Spinal cord (tissue), 10 donors: Measurements from ENCODE around the gene NTRK2. TPM values are rescaled to one million over a fixed set of nuclear protein-coding genes. Genes with fewer than 3 reads are reported as not detected.

Source experiments
- DNase-seq, 6 donors: peaks; one replicate each; pipeline versions ENCODE4 v3.0.0 to v3.0.0-alpha.2; 2013 to 2015; ENCODE audit warnings: low spot score in 6 of 6, low read depth in 4 of 6
- H3K27ac ChIP-seq: one replicate; pipeline ENCODE4 v1.5.1; 2013; ENCODE audit warnings: low read depth, low read length, control low read depth
- H3K27me3 ChIP-seq: one replicate; pipeline ENCODE4 v1.6.1; 2013; ENCODE audit warnings: low read length; ENCODE audit not compliant: control insufficient read depth, insufficient read depth
- H3K36me3 ChIP-seq: one replicate; pipeline ENCODE4 v1.6.1; 2013; ENCODE audit warnings: low read length; ENCODE audit not compliant: control insufficient read depth, insufficient read depth
- H3K4me1 ChIP-seq: one replicate; pipeline ENCODE4 v1.6.1; 2013; ENCODE audit warnings: low read length; ENCODE audit not compliant: control insufficient read depth, insufficient read depth
- H3K4me3 ChIP-seq: one replicate; pipeline ENCODE4 v1.5.1; 2013; ENCODE audit warnings: low read depth, low read length, control low read depth
- H3K9me3 ChIP-seq: one replicate; pipeline ENCODE4 v1.6.1; 2013; ENCODE audit warnings: low read length; ENCODE audit not compliant: control insufficient read depth, insufficient read depth
- WGBS: methylation state at CpG from one replicate; pipeline ENCODE4 v1.1.5; 2013; ENCODE audit warnings: missing lambda C conversion rate; ENCODE audit not compliant: insufficient coverage; 5-methylcytosine and 5-hydroxymethylcytosine counted together
- polyA plus RNA-seq, 2 donors: library from polyadenylated mRNA; unstranded; fragments of 120-200 nt; gene quantifications; one replicate each; pipeline ENCODE4 v1.2.1, GENCODE V29; 2013; ENCODE audit not compliant: insufficient read length in 2 of 2
- total RNA-seq, 2 donors: library from RNA; depleted of rRNA in 1 of 2; stranded (reverse); fragments of 120-200 nt in 1 of 2; fragments of >200 nt in 1 of 2; gene quantifications; one replicate each; pipeline versions ENCODE4 v1.2.3 to v1.2.4, GENCODE V29; 2013 to 2014
- donor health status: healthy.

The NTRK2 gene
- total and polyA plus RNA-seq, 4 donors: 119 to 185 (median 146) TPM

GRCh38 chr9:84701801-84702200 is 32.3 kb downstream of the NTRK2 start:
- WGBS: 85% methylated on average over 5 of the region's 6 CpGs
- Histone ChIP-seq H3K4me1 (peaks cover 13% of the 10 kb centered on the region), H3K27me3 (no peaks in the 10 kb centered on the region), H3K4me3 (no peak overlapping the region), H3K27ac (peak overlapping the region; percentile 53), H3K9me3 (no peaks in the 10 kb centered on the region), H3K36me3 (peaks cover 8% of the 10 kb centered on the region)
- no peak for DNase-seq

- peaks cover 8% of the 10 kb centered on the region for H3K4me1 ChIP-seq
- H3K9me3 ChIP-seq: no peaks in the 10 kb centered on the region
- H3K27ac ChIP-seq: peak overlapping the region; percentile 53
- H3K27me3 ChIP-seq: no peaks in the 10 kb centered on the region
- peaks cover 8% of the 10 kb centered on the region for H3K36me3 ChIP-seq
- DNase-seq: peak in 2 of 6 donors; percentile 41 to 72
- no peak overlapping the region for H3K4me3 ChIP-seq
- WGBS: no CpG with 5 or more reads among the region's 1 CpG
Measured at GRCh38 chr9:84702471-84702870, 32.9 kb downstream of the NTRK2 start.

DNA sequence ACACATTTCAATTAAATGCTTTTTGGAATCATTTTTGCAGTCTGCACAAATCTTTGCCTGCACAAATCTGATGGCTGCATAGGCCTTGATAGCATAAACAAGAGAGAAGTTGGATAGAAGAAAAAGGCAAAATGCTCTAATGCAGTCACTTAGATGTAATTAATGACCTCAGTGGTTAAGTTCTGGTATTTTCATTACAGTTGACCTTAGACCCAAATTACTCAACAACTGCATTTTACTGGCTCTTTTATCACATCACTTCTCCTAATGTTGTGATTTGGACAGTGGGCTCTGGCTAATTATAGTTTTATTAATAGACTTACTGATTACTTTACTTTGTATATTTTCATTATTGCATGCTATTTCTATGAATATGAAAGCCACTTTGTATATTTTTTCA is 34.3 kb downstream of the NTRK2 start:
- no peak for DNase-seq

GRCh38 chr9:84705128-84705527 is 35.6 kb downstream of the NTRK2 start:
- H3K27ac ChIP-seq: peak overlapping the region; percentile 54
- peaks cover 9% of the 10 kb centered on the region for H3K4me1 ChIP-seq
- H3K9me3 ChIP-seq: no peaks in the 10 kb centered on the region
- H3K36me3 ChIP-seq: peaks cover 8% of the 10 kb centered on the region
- 40% methylated on average over 1 of the region's 5 CpGs for WGBS
- H3K4me3 ChIP-seq: no peak overlapping the region
- peak in 1 of 6 donors; percentile 38 for DNase-seq
- H3K27me3 ChIP-seq: no peaks in the 10 kb centered on the region

More for the DNA sequence above, 34.3 kb downstream of the NTRK2 start:
- no peaks in the 10 kb centered on the region for H3K9me3 ChIP-seq
- peaks cover 8% of the 10 kb centered on the region for H3K36me3 ChIP-seq
- H3K4me3 ChIP-seq: no peak overlapping the region
- no peaks in the 10 kb centered on the region for H3K27me3 ChIP-seq
- H3K4me1 ChIP-seq: peaks cover 6% of the 10 kb centered on the region
- no peak overlapping the region for H3K27ac ChIP-seq

GRCh38 chr9:84708400-84708799 is 38.9 kb downstream of the NTRK2 start:
- Histone ChIP-seq H3K4me3 (no peak overlapping the region), H3K27ac (no peak overlapping the region)

GRCh38 chr9:84709056-84709455 is 39.5 kb downstream of the NTRK2 start:
- Histone ChIP-seq H3K4me3 (no peak overlapping the region), H3K4me1 (peaks cover 15% of the 10 kb centered on the region), H3K27ac (no peak overlapping the region), H3K27me3 (no peaks in the 10 kb centered on the region), H3K36me3 (peaks cover 8% of the 10 kb centered on the region), H3K9me3 (no peaks in the 10 kb centered on the region)
- no peak for DNase-seq
- WGBS: no CpG with 5 or more reads among the region's 1 CpG

More at GRCh38 chr9:84708400-84708799, 38.9 kb downstream of the NTRK2 start:
- Histone ChIP-seq H3K4me1 (peaks cover 15% of the 10 kb centered on the region), H3K9me3 (no peaks in the 10 kb centered on the region), H3K36me3 (peaks cover 8% of the 10 kb centered on the region), H3K27me3 (no peaks in the 10 kb centered on the region)
- WGBS: no CpG with 5 or more reads among the region's 1 CpG
- no peak for DNase-seq

- no peak overlapping the region for H3K4me3 ChIP-seq
- no peaks in the 10 kb centered on the region for H3K27me3 ChIP-seq
- H3K36me3 ChIP-seq: peaks cover 4% of the 10 kb centered on the region
- WGBS: 22% methylated on average over 1 of the region's 4 CpGs
- peak in 2 of 6 donors; percentile 44 to 46 for DNase-seq
- H3K4me1 ChIP-seq: peaks cover 10% of the 10 kb centered on the region
- no peaks in the 10 kb centered on the region for H3K9me3 ChIP-seq
- H3K27ac ChIP-seq: no peak overlapping the region
Measured at GRCh38 chr9:84710701-84711397, 41.3 kb downstream of the NTRK2 start.

GRCh38 chr9:84711398-84711777 is 41.9 kb downstream of the NTRK2 start:
- Histone ChIP-seq H3K27me3 (no peaks in the 10 kb centered on the region), H3K4me1 (peaks cover 10% of the 10 kb centered on the region), H3K4me3 (no peak overlapping the region), H3K9me3 (no peaks in the 10 kb centered on the region), H3K27ac (no peak overlapping the region), H3K36me3 (peaks cover 3% of the 10 kb centered on the region)
- WGBS: 79% methylated on average over 4 of the region's 7 CpGs
- no peak for DNase-seq

- WGBS: no CpG with 5 or more reads among the region's 6 CpGs
- DNase-seq: peak in 4 of 6 donors; percentile 36 to 72 (median 65)
- Histone ChIP-seq H3K27me3 (no peaks in the 10 kb centered on the region), H3K9me3 (no peaks in the 10 kb centered on the region), H3K27ac (no peak overlapping the region), H3K4me1 (peaks cover 10% of the 10 kb centered on the region), H3K36me3 (no peaks in the 10 kb centered on the region), H3K4me3 (no peak overlapping the region)
Measured at GRCh38 chr9:84711936-84712335, 42.4 kb downstream of the NTRK2 start.

- H3K4me1 ChIP-seq: peaks cover 4% of the 10 kb centered on the region
- no peaks in the 10 kb centered on the region for H3K9me3 ChIP-seq
- no peak overlapping the region for H3K27ac ChIP-seq
- WGBS: no CpG with 5 or more reads among the region's 3 CpGs
- DNase-seq: no peak
- H3K36me3 ChIP-seq: peaks cover 5% of the 10 kb centered on the region
- H3K27me3 ChIP-seq: no peaks in the 10 kb centered on the region
- H3K4me3 ChIP-seq: no peak overlapping the region
Measured at GRCh38 chr9:84716217-84716616, 46.7 kb downstream of the NTRK2 start.
